ENCODE measurements around the gene PDE4D.

PDE4D gene

DNA sequence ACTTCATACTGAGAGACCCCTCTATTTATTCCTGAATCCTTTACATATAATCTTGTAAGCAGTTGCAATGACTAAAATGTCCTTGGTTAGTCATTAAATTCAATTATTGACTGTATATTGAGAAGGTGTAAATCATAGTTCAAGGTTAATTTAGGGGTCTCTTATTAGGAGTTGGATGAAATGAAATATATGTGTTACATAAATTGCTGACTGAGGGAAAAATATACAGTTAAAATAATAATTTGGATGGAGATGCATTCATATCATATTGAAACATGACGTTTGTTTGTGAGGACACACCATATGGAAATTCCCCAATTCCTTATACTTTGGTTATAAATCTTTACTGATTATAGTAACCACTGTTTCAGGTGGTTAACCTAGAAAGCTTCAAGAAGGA lies 430.6 kb downstream of the PDE4D start:
- no peak overlapping the region for H3K27ac ChIP-seq

GRCh38 chr5:59460368-59461153 lies 433.0 kb downstream of the PDE4D start:
- H3K27ac ChIP-seq, result no peak overlapping the region
- DNase-seq (ENCODE audit: low read depth, low spot score), result no peak

More for the DNA sequence above, 430.6 kb downstream of the PDE4D start:
- no peak for DNase-seq (ENCODE audit: low read depth, low spot score)

GRCh38 chr5:59458966-59459729 lies 434.4 kb downstream of the PDE4D start:
- H3K27ac ChIP-seq, result no peak overlapping the region
- no peak for DNase-seq (ENCODE audit: low read depth, low spot score)

- H3K27ac ChIP-seq, result no peak overlapping the region
- no peak for DNase-seq (ENCODE audit: low read depth, low spot score)
Measured at GRCh38 chr5:59458321-59458720, 435.2 kb downstream of the PDE4D start.

DNA sequence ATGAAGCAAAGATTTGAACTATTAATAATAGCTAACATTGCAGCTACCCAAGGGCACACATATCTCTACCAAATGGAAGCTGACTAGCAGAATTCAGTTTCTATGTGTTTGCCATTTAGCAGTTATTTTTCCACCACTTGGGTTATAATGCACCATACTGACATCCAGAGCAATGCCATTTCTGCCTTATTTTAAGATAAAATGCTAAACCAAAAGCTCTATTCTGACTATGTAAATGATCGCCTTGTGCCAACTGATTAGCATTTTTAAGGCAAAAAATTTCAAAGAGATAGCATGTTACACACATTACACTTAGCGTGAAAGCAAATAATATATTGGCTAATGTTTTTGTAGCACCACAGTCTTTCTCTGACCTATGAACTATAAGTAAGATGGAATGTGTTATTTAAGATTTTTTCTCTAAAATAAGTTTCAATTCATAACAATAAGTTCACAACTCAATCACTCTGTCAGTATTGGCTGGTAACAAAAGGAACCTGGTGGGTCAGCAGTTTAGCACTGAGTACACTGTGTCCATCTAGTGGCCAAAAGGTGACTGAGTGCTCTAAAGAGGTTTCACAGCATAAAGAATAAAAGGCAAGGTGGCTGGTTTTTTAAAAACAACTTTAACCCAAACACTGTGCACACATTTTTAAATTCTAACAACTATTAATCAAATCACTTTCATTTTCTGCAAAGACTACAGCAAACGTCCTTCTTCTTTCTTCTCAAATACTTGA lies 443.5 kb downstream of the PDE4D start:
- H3K27ac ChIP-seq, result no peak overlapping the region
- DNase-seq (ENCODE audit: low read depth, low spot score), result no peak

DNA sequence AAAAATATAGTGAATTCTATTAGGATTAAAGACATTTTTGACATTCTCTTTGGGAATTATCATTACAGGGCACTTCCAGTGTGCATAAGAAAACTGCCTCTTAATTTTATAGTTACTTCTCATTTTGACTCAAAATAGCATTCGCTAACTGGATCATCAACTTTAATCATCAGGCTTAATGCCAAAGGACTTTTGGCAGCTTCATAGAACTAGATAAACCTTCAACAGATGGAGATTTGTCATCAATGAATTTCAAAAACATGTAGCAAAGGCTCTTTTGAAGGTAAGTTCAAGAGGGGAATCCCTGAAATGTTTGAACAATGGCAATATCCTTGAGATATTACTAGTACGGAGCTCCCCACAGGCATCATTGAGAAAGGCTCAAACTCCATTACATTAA lies 447.2 kb downstream of the PDE4D start:
- no peak for DNase-seq (ENCODE audit: low read depth, low spot score)
- H3K27ac ChIP-seq, result no peak overlapping the region

DNA sequence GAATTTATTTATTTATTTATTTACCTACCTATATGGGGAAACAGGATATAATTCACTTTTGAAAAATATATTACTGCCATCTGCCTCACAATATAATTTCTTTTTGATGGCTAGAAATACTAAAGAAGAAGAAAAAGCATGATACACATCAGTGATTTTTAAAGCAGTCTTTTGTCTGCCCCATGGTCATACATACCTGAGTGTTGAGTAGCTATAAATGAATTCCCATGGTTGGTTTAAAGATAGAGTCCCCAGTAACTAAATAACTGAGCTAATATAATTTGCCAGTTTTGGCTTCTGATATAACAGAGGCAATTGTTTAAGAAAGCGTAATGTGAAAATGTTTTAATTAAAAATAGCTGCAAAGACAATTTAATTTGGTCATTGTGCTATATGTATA lies 447.8 kb downstream of the PDE4D start:
- no peak for DNase-seq (ENCODE audit: low read depth, low spot score)

DNA sequence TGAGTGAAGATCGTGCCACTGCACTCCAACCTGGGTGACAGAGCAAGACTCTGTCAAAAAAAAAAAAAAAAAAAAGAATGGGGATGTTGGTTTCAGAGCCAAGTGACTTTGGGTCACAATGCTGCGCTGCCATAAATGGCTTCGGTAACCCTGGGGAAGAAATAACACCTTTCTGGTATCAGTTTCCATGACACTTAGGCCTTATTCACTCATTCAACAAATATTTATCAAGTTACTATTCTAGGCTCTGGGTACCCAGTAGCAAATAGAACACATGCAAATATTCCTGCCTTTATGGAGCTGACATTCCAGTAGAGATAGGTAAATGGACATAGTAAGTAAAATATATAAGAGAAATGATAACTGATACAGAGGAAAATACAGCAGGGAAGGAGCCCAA lies 454.2 kb downstream of the PDE4D start:
- no peak overlapping the region for H3K27ac ChIP-seq
- DNase-seq (ENCODE audit: low read depth, low spot score), result no peak

More for the DNA sequence above, 447.8 kb downstream of the PDE4D start:
- no peak overlapping the region for H3K27ac ChIP-seq

DNA sequence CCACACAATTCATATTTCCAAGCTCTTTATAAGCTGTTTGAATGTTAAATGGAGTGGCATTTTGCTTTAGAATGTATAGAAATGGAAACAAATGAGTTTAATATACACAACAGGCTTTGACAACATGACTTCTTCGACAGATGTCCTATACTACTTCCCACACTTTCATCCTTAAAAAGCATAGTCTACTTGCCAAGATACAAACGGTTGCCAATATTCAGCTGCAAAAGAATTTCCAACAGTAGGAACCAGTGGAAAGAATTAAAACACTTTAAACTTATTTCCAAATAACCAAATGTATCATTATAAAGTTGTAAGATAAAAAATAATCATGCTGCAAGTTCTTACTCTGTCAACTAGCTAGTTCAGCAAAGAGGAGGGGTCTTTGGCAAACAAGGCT lies 456.4 kb downstream of the PDE4D start:
- DNase-seq (ENCODE audit: low read depth, low spot score), result no peak

GRCh38 chr5:59436364-59437148 lies 457.0 kb downstream of the PDE4D start:
- no peak for DNase-seq (ENCODE audit: low read depth, low spot score)
- H3K27ac ChIP-seq, result no peak overlapping the region

More for the DNA sequence above, 456.4 kb downstream of the PDE4D start:
- H3K27ac ChIP-seq, result no peak overlapping the region

DNA sequence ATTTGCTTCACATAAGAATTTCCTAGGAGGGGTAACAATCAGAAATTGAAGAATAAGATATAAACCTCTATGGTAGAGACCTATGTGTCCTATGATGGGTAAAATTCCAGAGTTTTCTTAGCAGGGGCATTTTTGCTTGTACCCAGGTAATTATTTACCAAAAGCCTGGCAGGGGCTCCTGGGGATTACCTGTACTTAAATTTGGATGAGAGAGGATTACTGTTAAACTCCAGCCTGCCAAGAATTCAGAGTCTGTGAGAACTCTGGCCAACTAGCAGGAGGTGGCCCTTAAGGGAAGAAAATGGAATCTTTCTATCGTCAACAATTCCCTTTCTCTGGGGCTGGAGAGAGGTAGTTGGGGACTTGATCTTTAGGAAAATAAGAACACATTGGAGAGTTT lies 460.4 kb downstream of the PDE4D start:
- no peak for DNase-seq (ENCODE audit: low read depth, low spot score)
- no peak overlapping the region for H3K27ac ChIP-seq

DNA sequence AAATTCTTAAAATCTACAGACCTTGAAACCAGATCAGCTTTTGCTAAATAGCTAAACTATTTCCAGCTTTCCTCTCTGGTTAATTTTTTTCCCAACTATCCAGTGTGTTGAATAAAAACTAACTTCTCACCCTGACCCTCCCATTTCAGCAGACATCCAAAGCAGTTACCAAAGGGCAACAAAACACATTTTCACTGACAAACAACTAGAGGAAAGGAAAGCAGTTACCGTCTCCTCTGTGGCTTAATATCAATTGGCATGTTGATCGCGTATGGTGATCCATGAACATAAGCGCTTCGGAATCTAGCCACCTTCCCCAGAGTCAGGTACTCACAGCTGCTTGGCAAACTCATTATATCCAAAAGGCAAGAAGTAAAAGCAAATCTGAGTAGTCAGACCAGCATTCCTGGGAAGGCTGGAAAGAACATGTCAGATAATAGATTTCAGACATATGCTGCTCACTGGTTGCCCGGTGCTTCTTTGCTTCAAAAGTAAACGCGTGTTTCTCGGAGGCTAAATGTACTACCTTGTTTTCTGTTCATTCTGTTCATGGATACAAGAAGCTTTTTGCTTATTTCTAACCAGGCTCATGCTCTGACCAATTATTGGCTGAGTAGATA lies 463.4 kb downstream of the PDE4D start:
- no peak for DNase-seq (ENCODE audit: low read depth, low spot score)
- no peak overlapping the region for H3K27ac ChIP-seq

DNA sequence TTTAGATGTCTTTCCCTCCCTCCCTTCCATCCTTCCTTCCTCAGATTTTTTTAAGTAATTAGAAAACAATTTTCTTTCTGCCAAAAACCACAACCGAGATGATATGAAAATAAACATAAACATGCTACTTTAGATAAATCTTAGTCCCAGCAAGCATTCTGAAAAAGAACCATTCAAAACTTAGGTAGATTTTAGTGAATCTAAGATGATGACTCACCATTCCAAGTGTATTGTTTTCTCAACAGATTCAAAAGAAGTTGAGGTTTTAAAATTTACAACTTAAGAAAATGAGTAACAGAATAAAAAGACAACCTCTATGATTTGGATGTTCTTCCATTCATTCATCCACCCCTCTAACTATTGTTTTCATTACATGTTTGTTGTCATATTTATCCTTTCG lies 465.1 kb downstream of the PDE4D start:
- H3K27ac ChIP-seq, result no peak overlapping the region

GRCh38 chr5:59424515-59424914 lies 469.0 kb downstream of the PDE4D start:
- no peak overlapping the region for H3K27ac ChIP-seq
- DNase-seq (ENCODE audit: low read depth, low spot score), result no peak

More for the DNA sequence above, 465.1 kb downstream of the PDE4D start:
- no peak for DNase-seq (ENCODE audit: low read depth, low spot score)

DNA sequence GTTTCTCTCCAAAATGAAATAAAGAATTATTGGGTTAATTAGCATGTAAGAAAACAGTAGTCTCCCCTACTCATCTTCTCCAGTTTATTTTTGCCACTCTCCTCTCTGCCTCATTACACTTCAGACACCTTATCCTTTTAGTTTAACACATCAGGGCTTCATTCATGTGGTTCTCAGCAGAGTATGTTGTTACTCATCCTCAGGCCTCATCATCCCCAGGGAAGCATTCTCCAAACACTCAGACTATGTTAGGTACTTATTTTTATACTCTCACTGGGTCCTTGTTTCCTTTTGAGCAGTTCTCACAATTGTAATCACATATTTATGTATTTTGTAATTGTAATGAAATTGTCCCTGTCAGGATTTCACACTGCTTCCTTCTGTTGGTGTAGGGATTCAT lies 470.5 kb downstream of the PDE4D start:
- DNase-seq (ENCODE audit: low read depth, low spot score), result no peak
- no peak overlapping the region for H3K27ac ChIP-seq

DNA sequence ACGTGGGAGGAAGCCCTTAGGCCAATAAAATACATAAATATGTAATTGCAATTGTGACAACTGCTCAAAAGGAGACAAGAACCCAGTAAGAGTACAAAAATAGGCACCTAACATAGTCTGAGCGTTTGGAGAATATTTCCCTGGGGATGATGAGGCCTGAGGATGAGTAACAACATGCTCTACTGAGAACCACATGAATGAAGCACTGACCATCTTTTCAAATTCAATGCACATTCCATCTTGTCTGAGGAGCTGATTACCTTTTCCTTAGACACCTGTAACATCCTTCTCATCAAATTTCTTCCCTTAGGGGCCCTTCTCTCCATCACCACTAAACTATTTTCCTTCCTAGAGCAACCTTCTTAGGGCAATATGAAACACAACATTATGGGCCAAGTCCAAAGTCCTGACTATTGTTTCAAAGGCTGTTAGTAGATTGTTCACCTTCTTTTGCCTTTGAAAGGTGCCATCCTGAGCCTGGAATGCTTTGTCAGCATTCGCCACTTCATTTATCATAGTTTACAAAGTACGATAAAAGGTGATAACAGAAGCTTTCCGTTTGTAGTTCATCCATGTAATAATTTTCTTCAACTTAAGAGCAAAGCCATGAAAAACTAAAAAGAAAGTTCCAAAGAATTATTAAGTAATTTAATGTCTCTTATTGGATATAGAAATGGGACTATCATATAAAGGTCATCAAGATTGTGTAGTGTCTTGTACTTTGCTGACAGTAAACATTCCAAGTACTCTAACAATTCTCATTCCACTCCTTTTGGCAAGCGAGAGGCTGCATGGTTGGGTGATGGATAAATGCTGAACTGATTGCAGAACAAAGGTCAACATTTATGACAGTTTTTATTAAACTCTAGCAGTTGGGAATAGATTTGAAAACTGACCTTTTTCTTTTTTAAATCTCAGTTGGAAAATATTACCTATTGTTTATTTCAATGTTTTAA lies 471.3 kb downstream of the PDE4D start:
- no peak for DNase-seq (ENCODE audit: low read depth, low spot score)
- H3K27ac ChIP-seq, result no peak overlapping the region

GRCh38 chr5:59420596-59420995 lies 472.9 kb downstream of the PDE4D start:
- DNase-seq (ENCODE audit: low read depth, low spot score), result no peak

GRCh38 chr5:59418808-59419207 lies 474.7 kb downstream of the PDE4D start:
- DNase-seq (ENCODE audit: low read depth, low spot score), result no peak

More at GRCh38 chr5:59420596-59420995, 472.9 kb downstream of the PDE4D start:
- H3K27ac ChIP-seq, result no peak overlapping the region

GRCh38 chr5:59416451-59416850 lies 477.1 kb downstream of the PDE4D start:
- DNase-seq (ENCODE audit: low read depth, low spot score), result no peak
- no peak overlapping the region for H3K27ac ChIP-seq

More at GRCh38 chr5:59418808-59419207, 474.7 kb downstream of the PDE4D start:
- H3K27ac ChIP-seq, result no peak overlapping the region

All from epithelial cell of prostate (primary cell).